SJSA1 (cell line): ENCODE results near the gene MEA1. TPM values are rescaled to one million over a fixed set of nuclear protein-coding genes. Genes with fewer than 3 reads are reported as not detected.
"Not testable (repeated sequence)": the region's sequence is repeated elsewhere in the genome, so short reads cannot be mapped to it uniquely, and the experiment has no call there.

Experiments
- DNase-seq, 2 experiments: peaks; one replicate each; pipeline ENCODE4 v3.0.0-alpha.2; 2015 to 2020; ENCODE audit warnings: low spot score in 2 of 2, low read depth in 1 of 2
- H3K27ac ChIP-seq: fragments of 250-450 bp; sonication (Bioruptor Pico); 2 replicates; pipeline ENCODE4 v1.5.1; 2020; ENCODE audit warnings: mild to moderate bottlenecking, moderate library complexity
- H3K27me3 ChIP-seq: fragments of 250-450 bp; sonication (Bioruptor Pico); replicated peaks from 2 replicates; pipeline ENCODE4 v1.5.1; 2020; ENCODE audit warnings: mild to moderate bottlenecking, moderate library complexity
- H3K36me3 ChIP-seq: fragments of 250-450 bp; sonication (Bioruptor Pico); 2 replicates; pipeline ENCODE4 v1.5.1; 2020; ENCODE audit warnings: mild to moderate bottlenecking
- H3K4me1 ChIP-seq: fragments of 250-450 bp; sonication (Bioruptor Pico); replicated peaks from 2 replicates; pipeline ENCODE4 v1.6.1; 2021; ENCODE audit warnings: mild to moderate bottlenecking
- H3K4me3 ChIP-seq: fragments of 250-450 bp; sonication (Bioruptor Pico); 2 replicates; pipeline ENCODE4 v1.5.1; 2020; ENCODE audit warnings: mild to moderate bottlenecking
- H3K9me3 ChIP-seq: fragments of 250-450 bp; sonication (Bioruptor Pico); replicated peaks from 2 replicates; pipeline ENCODE4 v1.5.1; 2020; ENCODE audit warnings: mild to moderate bottlenecking
- total RNA-seq: library from RNA; depleted of rRNA; stranded (reverse); fragments of >200 nt; shearing (Covaris generic); gene quantifications from 2 replicates; pipeline ENCODE4 v1.2.3, GENCODE V29; 2014

Gene MEA1
- total RNA-seq, 1 experiment from 2014 or later = 134 TPM

DNA sequence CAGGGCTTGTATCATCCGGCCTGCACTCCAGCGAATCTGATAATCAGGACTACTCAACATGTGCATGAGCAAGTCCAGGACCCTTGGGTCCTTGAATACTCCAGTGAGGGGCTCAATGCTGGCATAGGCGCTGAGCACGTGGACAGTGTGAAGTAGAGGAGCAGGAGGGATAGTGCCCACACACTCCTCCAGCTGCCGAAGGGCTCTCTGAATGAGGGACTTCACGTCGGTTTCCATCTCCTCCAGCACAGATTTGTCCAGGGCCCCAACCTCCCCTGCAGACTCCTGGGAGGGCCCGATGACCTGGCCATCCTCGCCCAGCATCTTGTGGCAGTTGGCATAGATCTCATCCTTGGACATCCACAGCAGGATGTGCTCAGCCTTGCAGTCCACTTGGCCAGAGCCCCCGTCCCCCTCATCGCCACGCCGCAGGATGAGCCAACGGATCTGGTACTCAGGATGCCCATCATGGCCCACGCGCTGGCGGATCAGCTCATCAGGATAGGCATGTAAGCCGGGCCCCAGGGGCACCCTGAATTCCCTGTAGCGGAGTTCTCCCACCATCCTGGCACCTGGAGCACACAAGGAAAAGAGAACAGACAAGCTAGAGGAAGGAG lies 38.6 kb upstream of the MEA1 start:
- peak overlapping the region; percentile 57 for H3K4me3 ChIP-seq
- no peaks in the 10 kb centered on the region for H3K27me3 ChIP-seq
- H3K36me3 ChIP-seq = peaks cover 68% of the 10 kb centered on the region
- no peak for DNase-seq
- H3K4me1 ChIP-seq = peaks cover 18% of the 10 kb centered on the region
- no peaks in the 10 kb centered on the region for H3K9me3 ChIP-seq
- no peak overlapping the region for H3K27ac ChIP-seq

DNA sequence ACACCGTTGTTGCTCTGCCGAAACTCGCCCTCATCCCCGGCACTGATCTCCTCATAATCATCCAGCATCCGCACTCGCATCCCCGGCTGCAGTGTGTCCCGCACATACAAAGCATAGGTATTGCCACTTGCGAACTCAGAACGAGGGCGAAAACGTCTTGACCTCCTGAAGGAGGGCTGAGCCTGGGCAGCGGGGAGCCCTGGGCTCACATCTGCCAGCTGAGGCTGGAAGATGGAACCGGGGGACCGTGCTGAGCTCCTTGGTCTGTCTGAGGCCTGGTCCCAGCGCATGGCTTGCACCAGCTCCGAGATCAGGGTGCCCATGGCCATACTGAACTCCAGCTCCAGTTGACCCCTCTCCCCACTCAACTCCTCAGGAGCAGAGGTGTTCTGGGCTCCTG lies 37.2 kb upstream of the MEA1 start:
- Histone ChIP-seq H3K27ac (no peak overlapping the region), H3K4me3 (no peak overlapping the region), H3K4me1 (peaks cover 18% of the 10 kb centered on the region), H3K27me3 (no peaks in the 10 kb centered on the region), H3K36me3 (peaks cover 77% of the 10 kb centered on the region), H3K9me3 (no peaks in the 10 kb centered on the region)
- DNase-seq = no peak

DNA sequence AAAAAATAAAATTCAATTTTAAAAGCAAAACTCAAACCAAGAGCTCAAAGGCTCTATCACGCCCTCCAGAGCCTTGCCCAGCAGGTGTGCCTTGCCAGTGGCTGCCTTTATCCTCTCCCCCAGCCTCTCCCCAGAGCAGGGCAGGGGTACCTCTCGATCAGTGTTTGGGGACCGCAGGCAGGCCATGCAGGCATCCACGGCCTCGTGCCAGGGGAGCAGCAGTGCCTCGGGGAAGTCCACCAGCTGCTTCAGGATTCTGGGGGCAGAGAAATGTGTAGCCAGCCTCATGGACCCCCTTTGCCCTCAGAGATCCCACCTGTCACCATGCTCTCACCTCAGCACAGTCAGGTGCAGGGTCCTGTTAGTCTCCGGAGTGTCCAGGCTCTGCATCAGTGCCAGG lies 34.3 kb upstream of the MEA1 start:
- Histone ChIP-seq H3K4me1 (peaks cover 11% of the 10 kb centered on the region), H3K36me3 (peaks cover 86% of the 10 kb centered on the region), H3K9me3 (no peaks in the 10 kb centered on the region), H3K27ac (no peak overlapping the region), H3K4me3 (no peak overlapping the region), H3K27me3 (no peaks in the 10 kb centered on the region)
- DNase-seq = no peak

DNA sequence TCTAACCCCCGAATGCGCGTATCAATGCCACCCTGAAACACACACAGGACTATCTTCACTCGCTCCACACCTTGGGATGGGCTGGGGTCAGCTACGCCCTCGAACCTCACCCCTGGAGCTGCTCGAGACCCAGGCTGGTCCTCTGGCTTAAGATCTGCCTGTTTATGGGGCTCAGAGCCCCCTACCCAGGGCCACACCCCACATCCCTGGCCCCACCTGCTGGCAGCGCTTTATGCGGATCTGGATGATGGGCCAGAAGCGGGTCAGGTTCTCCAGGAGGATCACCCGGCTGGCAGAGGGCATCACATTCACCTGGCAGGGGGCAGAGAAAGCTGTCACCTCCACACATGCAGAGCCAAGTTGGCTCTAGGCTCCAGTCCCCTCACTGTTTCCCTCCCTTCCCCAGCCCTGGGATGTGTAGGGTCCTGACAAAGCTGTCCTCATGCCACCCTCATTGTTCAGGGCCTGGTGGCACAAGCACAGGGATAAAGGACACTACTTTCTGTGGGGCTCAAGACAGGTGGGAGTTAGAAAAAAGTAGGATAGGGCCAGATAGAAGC lies 31.7 kb upstream of the MEA1 start:
- Histone ChIP-seq H3K9me3 (no peaks in the 10 kb centered on the region), H3K27me3 (no peaks in the 10 kb centered on the region), H3K36me3 (peaks cover 83% of the 10 kb centered on the region), H3K27ac (no peak overlapping the region), H3K4me3 (no peak overlapping the region), H3K4me1 (no peaks in the 10 kb centered on the region)
- DNase-seq = no peak

DNA sequence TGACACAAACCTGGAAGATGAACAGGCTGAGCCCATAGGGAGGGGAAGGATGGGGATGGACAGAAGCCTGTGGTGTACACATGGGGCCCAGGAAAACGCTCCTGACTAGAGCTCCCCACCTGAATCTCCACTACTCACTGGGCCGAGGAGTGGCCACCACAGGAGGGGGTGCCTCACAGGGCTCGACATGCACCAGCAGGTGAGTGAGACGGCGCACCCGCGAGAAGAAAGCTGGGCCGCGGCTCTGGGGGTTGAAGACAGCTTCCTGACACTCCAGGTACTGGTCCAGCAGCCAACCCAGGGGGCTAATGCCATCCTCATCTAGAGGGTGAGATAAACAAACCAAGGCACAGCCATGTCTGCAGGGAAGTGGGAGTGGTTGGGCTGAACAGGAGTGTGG lies 29.6 kb upstream of the MEA1 start:
- Histone ChIP-seq H3K36me3 (peaks cover 82% of the 10 kb centered on the region), H3K4me3 (no peak overlapping the region), H3K27ac (no peak overlapping the region), H3K27me3 (no peaks in the 10 kb centered on the region), H3K9me3 (no peaks in the 10 kb centered on the region), H3K4me1 (no peaks in the 10 kb centered on the region)
- no peak for DNase-seq

DNA sequence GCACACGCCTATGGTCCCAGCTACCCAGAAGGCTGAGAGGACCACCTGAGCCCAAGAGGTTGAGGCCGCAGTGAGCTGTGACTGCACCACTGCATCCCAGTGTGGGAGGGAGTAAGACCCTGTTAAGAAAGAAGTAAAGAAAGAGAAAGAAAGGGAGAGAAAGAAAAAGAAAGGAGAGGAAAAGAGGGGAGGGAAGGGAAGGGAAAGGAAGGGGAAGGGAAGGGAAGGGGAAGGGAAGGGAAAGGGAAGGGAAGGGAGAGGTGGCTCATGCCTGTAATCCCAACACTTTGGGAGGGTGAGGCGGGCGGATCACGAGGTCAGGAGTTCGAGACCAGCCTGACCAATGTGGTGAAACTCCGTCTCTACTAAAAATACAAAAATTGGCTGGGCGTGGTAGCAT lies 27.7 kb upstream of the MEA1 start:
- not testable (repeated sequence) for H3K9me3 ChIP-seq, H3K27ac ChIP-seq, H3K4me3 ChIP-seq, DNase-seq, H3K4me1 ChIP-seq, H3K27me3 ChIP-seq
- H3K36me3 ChIP-seq = peaks cover 82% of the 10 kb centered on the region

DNA sequence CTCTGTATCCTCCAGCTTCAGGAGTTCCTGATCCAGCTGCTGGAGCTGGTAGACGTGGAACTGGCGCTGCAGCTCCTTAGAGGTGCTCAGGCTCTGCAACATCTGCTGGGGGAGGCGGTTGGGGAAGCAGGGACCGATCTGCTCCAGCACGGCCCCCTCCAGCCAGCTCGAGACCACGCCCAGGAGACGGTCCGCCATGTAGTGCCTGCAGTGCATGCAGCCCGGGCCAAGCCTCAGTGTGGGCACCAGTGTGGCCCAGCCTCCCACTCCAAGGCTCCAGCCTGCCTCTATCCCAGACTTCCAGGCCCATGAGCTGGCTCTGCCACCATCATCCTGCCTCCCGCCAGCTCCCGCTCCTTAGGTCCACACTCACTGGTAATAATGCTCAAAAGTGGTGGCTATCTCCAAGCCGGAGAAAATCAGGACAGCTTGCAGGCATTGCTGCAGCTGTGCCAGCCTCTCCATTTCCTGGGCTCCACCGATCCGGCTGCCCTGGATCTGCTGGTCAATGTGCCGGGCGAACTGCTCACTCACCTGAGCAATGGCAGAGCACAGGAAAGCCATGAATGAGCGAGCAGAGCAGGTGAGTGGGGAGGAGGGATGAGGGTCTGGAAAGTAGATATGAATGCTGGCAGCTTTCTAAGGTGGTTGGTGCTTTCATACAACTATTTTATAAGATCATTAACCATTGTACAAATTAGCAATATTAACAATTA lies 27.0 kb upstream of the MEA1 start:
- H3K36me3 ChIP-seq = peaks cover 80% of the 10 kb centered on the region
- no peaks in the 10 kb centered on the region for H3K9me3 ChIP-seq
- H3K4me1 ChIP-seq = no peaks in the 10 kb centered on the region

DNA sequence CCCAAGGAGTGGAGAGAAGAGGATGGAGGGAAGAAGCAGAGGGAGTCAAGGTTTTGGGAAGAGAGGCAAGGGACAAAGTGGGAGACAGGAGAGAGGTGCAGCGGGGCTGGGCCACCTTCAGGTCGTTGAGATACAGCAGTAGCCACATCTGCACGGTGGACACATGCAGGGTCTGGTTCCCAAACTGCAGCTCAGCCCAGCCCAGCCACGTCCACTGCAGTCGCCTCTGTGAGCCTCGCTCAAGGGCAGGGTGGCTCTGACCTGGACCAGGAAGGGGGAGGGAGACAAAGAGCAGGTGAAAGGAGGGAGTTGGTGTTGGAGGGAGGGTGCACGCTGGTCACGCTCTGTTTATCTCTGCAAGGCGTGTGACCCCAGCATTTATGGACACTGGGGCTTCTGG lies 25.0 kb upstream of the MEA1 start:
- no peaks in the 10 kb centered on the region for H3K9me3 ChIP-seq
- DNase-seq = no peak
- H3K4me3 ChIP-seq = no peak overlapping the region
- peaks cover 80% of the 10 kb centered on the region for H3K36me3 ChIP-seq
- H3K4me1 ChIP-seq = no peaks in the 10 kb centered on the region
- H3K27ac ChIP-seq = no peak overlapping the region
- no peaks in the 10 kb centered on the region for H3K27me3 ChIP-seq

More for the DNA sequence above, 27.0 kb upstream of the MEA1 start:
- no peaks in the 10 kb centered on the region for H3K27me3 ChIP-seq
- H3K4me3 ChIP-seq = no peak overlapping the region
- DNase-seq = no peak
- no peak overlapping the region for H3K27ac ChIP-seq

DNA sequence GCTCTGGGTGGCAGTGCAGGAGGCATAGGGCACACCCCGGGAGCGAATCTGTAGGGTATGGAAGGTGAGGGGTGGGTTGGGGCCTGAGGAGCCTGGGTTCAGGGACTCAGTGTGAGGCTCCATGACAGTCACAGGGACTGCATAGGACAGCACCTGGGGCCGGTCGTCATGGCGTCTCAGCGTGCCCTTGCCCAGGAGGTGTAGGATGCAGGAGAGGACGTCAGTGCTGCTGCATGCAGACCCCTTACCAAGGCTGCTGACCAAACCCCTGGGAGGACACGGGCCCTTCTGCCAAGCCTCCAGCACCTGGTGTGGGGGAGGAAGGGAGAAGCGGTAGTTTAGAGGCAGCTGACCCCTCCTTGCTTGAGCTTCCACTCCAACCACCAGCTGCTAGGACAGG lies 24.0 kb upstream of the MEA1 start:
- H3K27me3 ChIP-seq = no peaks in the 10 kb centered on the region
- peaks cover 80% of the 10 kb centered on the region for H3K36me3 ChIP-seq
- H3K27ac ChIP-seq = no peak overlapping the region
- no peak for DNase-seq
- H3K4me1 ChIP-seq = no peaks in the 10 kb centered on the region
- H3K9me3 ChIP-seq = no peaks in the 10 kb centered on the region
- H3K4me3 ChIP-seq = no peak overlapping the region

DNA sequence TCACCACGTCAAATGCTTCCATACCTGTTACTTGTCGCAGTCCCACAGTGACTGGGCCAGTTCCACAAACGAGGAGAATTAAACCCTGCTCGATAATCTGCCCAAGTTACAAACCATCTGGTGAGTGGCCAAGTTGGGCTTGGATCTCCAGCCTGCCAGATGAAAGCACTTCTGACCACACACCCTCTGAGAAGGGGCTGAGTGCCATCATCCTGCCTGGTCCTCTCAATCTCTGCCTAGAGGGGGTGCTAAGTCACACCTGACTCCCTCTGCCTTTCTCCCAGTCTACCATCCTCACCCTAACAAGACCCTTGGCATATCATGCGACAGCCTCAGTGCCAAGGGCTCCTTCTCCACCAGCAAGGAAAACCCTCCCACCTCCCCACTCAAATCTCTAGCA lies 23.5 kb upstream of the MEA1 start:
- no peak for DNase-seq
- Histone ChIP-seq H3K27ac (no peak overlapping the region), H3K4me1 (no peaks in the 10 kb centered on the region), H3K36me3 (peaks cover 80% of the 10 kb centered on the region), H3K4me3 (no peak overlapping the region), H3K9me3 (no peaks in the 10 kb centered on the region), H3K27me3 (no peaks in the 10 kb centered on the region)

DNA sequence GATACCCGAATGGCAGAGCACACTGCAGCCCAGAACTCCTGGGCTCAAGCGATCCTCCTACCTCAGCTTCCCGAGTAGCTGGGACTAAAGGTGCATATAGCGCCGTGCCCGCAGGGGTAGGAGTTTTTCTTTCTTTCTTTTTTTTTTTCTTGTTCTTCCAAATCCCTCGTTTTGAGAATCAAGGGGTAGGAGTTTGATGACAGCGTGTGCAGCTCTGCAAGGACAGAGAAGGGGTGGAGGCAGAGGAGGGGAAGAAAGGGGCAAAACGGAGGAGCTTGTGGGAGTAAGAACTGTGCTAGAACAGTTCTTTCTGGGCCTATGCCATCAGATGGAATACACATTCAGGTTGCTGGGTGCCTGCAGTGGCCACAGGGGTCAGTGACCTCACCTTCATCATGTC lies 23.0 kb upstream of the MEA1 start:
- Histone ChIP-seq H3K4me1 (no peaks in the 10 kb centered on the region), H3K27ac (no peak overlapping the region), H3K4me3 (no peak overlapping the region), H3K9me3 (no peaks in the 10 kb centered on the region), H3K36me3 (peaks cover 83% of the 10 kb centered on the region), H3K27me3 (no peaks in the 10 kb centered on the region)
- no peak for DNase-seq

DNA sequence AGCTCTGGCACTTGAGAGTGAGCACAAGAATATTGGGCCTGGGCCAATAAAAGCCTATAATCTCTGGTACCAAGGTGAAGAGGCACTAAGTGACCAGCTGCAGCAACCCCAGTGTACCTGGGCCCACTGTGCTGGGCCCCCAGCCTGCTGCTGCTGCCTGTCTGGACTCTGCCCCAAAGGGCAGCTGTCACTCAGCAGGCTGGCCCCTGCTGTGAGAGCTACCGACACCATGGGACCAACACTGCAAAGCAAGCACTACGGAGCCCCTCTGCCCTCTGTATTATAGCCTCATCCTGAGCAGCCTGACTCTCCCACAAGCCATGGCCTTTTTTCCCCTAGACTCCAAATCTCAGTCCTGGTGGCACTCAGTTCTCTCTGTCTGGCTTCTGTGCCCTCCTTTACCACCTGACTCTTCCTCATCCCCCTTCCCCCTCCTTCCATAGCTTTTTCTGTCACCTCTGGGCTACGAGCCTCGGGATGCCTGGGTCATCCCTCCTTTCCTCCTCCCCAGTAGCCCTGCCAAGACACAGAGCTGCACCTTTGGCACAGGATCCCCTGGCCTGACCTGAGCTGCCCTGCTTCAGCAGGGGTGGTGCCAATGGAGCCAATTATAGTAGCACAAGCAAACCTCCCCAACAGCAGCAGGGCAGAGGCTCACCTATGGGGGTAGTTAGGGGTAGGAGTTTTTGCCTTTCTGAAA lies 21.9 kb upstream of the MEA1 start:
- H3K36me3 ChIP-seq = peaks cover 85% of the 10 kb centered on the region
- no peaks in the 10 kb centered on the region for H3K4me1 ChIP-seq
- no peak for DNase-seq

DNA sequence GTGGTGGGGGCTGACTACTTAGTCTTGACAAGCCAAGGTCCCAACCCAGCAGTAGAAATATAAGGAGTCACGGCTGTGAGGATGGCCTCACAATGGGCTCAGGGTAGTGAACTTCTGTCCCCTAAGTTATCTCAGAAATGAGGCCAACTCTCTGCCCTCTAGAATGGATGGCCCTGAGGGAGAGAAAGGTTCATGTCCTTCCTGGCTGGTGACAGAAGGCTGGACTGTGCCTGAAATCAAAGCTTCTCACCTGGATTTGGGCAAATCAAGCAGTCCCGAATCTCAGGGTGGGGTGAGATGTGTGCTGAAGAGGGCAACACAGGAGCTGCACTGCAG lies 20.4 kb upstream of the MEA1 start:
- Histone ChIP-seq H3K9me3 (no peaks in the 10 kb centered on the region), H3K27me3 (no peaks in the 10 kb centered on the region), H3K27ac (no peak overlapping the region), H3K4me1 (no peaks in the 10 kb centered on the region), H3K4me3 (no peak overlapping the region), H3K36me3 (peaks cover 90% of the 10 kb centered on the region)
- no peak for DNase-seq

More for the DNA sequence above, 21.9 kb upstream of the MEA1 start:
- Histone ChIP-seq H3K27me3 (no peaks in the 10 kb centered on the region), H3K27ac (no peak overlapping the region), H3K4me3 (no peak overlapping the region), H3K9me3 (no peaks in the 10 kb centered on the region)

DNA sequence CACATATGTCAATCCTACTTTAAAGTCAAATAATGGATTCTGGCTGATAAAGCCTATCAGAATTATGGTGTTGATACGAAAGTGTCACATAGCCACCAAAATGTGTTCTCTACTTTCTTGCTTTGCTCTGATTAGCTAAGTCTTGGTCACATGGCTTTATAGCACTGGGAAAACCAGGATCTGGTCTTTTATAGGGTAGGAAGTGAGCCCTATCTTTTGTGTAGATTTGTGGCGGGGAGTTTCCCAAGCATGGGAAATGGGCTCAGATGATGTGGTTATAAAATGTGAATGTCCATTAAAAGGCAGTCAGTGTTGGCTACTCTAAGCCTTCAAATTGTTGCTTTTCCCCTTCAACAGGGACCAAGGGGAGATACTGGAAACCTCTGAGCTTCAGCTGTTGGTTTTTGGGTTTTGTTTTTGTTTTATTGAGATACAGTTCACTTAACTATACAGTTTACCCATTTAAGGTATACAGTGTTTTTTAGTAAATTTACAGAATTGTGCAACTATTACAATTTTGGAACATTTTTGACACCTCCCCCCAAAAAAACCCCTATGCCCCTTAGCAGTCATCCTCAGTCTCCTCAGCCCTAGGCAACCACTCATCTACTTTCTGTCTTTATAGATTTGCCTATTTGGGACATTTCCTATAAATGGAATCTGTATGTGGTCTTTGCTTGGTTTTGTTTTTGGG lies 19.9 kb upstream of the MEA1 start:
- Histone ChIP-seq H3K4me3 (no peak overlapping the region), H3K4me1 (no peaks in the 10 kb centered on the region), H3K27ac (no peak overlapping the region), H3K36me3 (peaks cover 90% of the 10 kb centered on the region), H3K9me3 (no peaks in the 10 kb centered on the region), H3K27me3 (no peaks in the 10 kb centered on the region)
- DNase-seq = no peak
